ENCODE measurements around the gene ULK2.
"Not testable (repeated sequence)": the region's sequence is repeated elsewhere in the genome, so short reads cannot be mapped to it uniquely, and the experiment has no call there.

Gene ULK2

GRCh38 chr17:19766421-19767270 is 101.1 kb downstream of the ULK2 start:
- Mint-ChIP-seq H3K9me3 (no peaks in the 10 kb centered on the region), H3K27ac (peak overlapping the region; percentile 62), H3K36me3 (ENCODE audit: low read depth) (no peaks in the 10 kb centered on the region), H3K27me3 (peaks cover 2% of the 10 kb centered on the region), H3K4me3 (no peak overlapping the region), H3K4me1 (peaks cover 29% of the 10 kb centered on the region)
- DNase-seq: peak; percentile 87
- peak; percentile 88 for ATAC-seq

GRCh38 chr17:19766016-19766415 is 101.7 kb downstream of the ULK2 start:
- ATAC-seq: no peak
- no peaks in the 10 kb centered on the region for H3K36me3 Mint-ChIP-seq (ENCODE audit: low read depth)
- DNase-seq: no peak
- no peak overlapping the region for H3K4me3 Mint-ChIP-seq
- no peak overlapping the region for H3K27ac Mint-ChIP-seq
- peaks cover 2% of the 10 kb centered on the region for H3K27me3 Mint-ChIP-seq
- H3K4me1 Mint-ChIP-seq: peaks cover 22% of the 10 kb centered on the region
- no peaks in the 10 kb centered on the region for H3K9me3 Mint-ChIP-seq

- not testable (repeated sequence) for H3K4me3 Mint-ChIP-seq; ATAC-seq; H3K36me3 Mint-ChIP-seq (ENCODE audit: low read depth); H3K27ac Mint-ChIP-seq; H3K9me3 Mint-ChIP-seq; H3K27me3 Mint-ChIP-seq; DNase-seq
- peaks cover 12% of the 10 kb centered on the region for H3K4me1 Mint-ChIP-seq
Measured at GRCh38 chr17:19763991-19764390, 103.7 kb downstream of the ULK2 start.

GRCh38 chr17:19763416-19763815 is 104.3 kb downstream of the ULK2 start:
- H3K36me3 Mint-ChIP-seq (ENCODE audit: low read depth): no peaks in the 10 kb centered on the region
- H3K4me3 Mint-ChIP-seq: no peak overlapping the region
- no peak for ATAC-seq
- H3K4me1 Mint-ChIP-seq: peaks cover 12% of the 10 kb centered on the region
- DNase-seq: no peak
- peaks cover 4% of the 10 kb centered on the region for H3K27me3 Mint-ChIP-seq
- H3K9me3 Mint-ChIP-seq: no peaks in the 10 kb centered on the region
- no peak overlapping the region for H3K27ac Mint-ChIP-seq

GRCh38 chr17:19762515-19762961 is 105.2 kb downstream of the ULK2 start:
- no peaks in the 10 kb centered on the region for H3K9me3 Mint-ChIP-seq
- peaks cover 8% of the 10 kb centered on the region for H3K4me1 Mint-ChIP-seq

GRCh38 chr17:19760746-19761145 is 107.0 kb downstream of the ULK2 start:
- DNase-seq (no peak), ATAC-seq (no peak)
- H3K9me3 Mint-ChIP-seq: no peaks in the 10 kb centered on the region
- H3K27ac Mint-ChIP-seq: no peak overlapping the region
- peaks cover 8% of the 10 kb centered on the region for H3K4me1 Mint-ChIP-seq
- no peaks in the 10 kb centered on the region for H3K36me3 Mint-ChIP-seq (ENCODE audit: low read depth)
- no peak overlapping the region for H3K4me3 Mint-ChIP-seq
- H3K27me3 Mint-ChIP-seq: peaks cover 8% of the 10 kb centered on the region

More at GRCh38 chr17:19762515-19762961, 105.2 kb downstream of the ULK2 start:
- H3K36me3 Mint-ChIP-seq (ENCODE audit: low read depth): no peaks in the 10 kb centered on the region
- DNase-seq: peak; percentile 66
- H3K27ac Mint-ChIP-seq: no peak overlapping the region
- ATAC-seq: peak; percentile 57
- H3K27me3 Mint-ChIP-seq: peaks cover 4% of the 10 kb centered on the region
- no peak overlapping the region for H3K4me3 Mint-ChIP-seq

GRCh38 chr17:19759568-19760549 is 107.9 kb downstream of the ULK2 start:
- no peaks in the 10 kb centered on the region for H3K36me3 Mint-ChIP-seq (ENCODE audit: low read depth)
- ATAC-seq (no peak), DNase-seq (no peak)
- no peaks in the 10 kb centered on the region for H3K9me3 Mint-ChIP-seq
- no peak overlapping the region for H3K4me3 Mint-ChIP-seq
- H3K4me1 Mint-ChIP-seq: peaks cover 17% of the 10 kb centered on the region
- no peak overlapping the region for H3K27ac Mint-ChIP-seq
- H3K27me3 Mint-ChIP-seq: peaks cover 10% of the 10 kb centered on the region

GRCh38 chr17:19757536-19758180 is 110.1 kb downstream of the ULK2 start:
- Mint-ChIP-seq H3K4me3 (no peak overlapping the region), H3K36me3 (ENCODE audit: low read depth) (no peaks in the 10 kb centered on the region), H3K27ac (no peak overlapping the region), H3K27me3 (peaks cover 10% of the 10 kb centered on the region), H3K9me3 (no peaks in the 10 kb centered on the region), H3K4me1 (peaks cover 21% of the 10 kb centered on the region)
- DNase-seq: no peak
- no peak for ATAC-seq

GRCh38 chr17:19756546-19756945 is 111.2 kb downstream of the ULK2 start:
- DNase-seq (no peak), ATAC-seq (no peak)
- Mint-ChIP-seq H3K27me3 (peaks cover 14% of the 10 kb centered on the region), H3K9me3 (no peaks in the 10 kb centered on the region), H3K4me1 (peaks cover 24% of the 10 kb centered on the region), H3K36me3 (ENCODE audit: low read depth) (no peaks in the 10 kb centered on the region), H3K27ac (no peak overlapping the region), H3K4me3 (no peak overlapping the region)

- Mint-ChIP-seq H3K27me3 (peaks cover 16% of the 10 kb centered on the region), H3K4me3 (no peak overlapping the region), H3K4me1 (peaks cover 24% of the 10 kb centered on the region), H3K27ac (peak overlapping the region; percentile 37), H3K36me3 (ENCODE audit: low read depth) (no peaks in the 10 kb centered on the region), H3K9me3 (no peaks in the 10 kb centered on the region)
- DNase-seq: peak; percentile 43
- peak; percentile 53 for ATAC-seq
Measured at GRCh38 chr17:19755821-19756510, 111.8 kb downstream of the ULK2 start.

- Mint-ChIP-seq H3K27me3 (peaks cover 17% of the 10 kb centered on the region), H3K36me3 (ENCODE audit: low read depth) (no peaks in the 10 kb centered on the region), H3K4me3 (no peak overlapping the region), H3K27ac (peak overlapping the region; percentile 37), H3K4me1 (peaks cover 24% of the 10 kb centered on the region), H3K9me3 (no peaks in the 10 kb centered on the region)
- DNase-seq (no peak), ATAC-seq (peak; percentile 16)
Measured at GRCh38 chr17:19755392-19755791, 112.3 kb downstream of the ULK2 start.

GRCh38 chr17:19753661-19754463 is 113.9 kb downstream of the ULK2 start:
- Mint-ChIP-seq H3K27me3 (peaks cover 15% of the 10 kb centered on the region), H3K4me3 (no peak overlapping the region), H3K36me3 (ENCODE audit: low read depth) (no peaks in the 10 kb centered on the region), H3K27ac (no peak overlapping the region), H3K9me3 (no peaks in the 10 kb centered on the region), H3K4me1 (peaks cover 24% of the 10 kb centered on the region)
- DNase-seq: no peak
- ATAC-seq: no peak

- ATAC-seq (no peak), DNase-seq (no peak)
- no peak overlapping the region for H3K4me3 Mint-ChIP-seq
- peaks cover 24% of the 10 kb centered on the region for H3K4me1 Mint-ChIP-seq
- H3K9me3 Mint-ChIP-seq: no peaks in the 10 kb centered on the region
- no peaks in the 10 kb centered on the region for H3K36me3 Mint-ChIP-seq (ENCODE audit: low read depth)
- peaks cover 15% of the 10 kb centered on the region for H3K27me3 Mint-ChIP-seq
- no peak overlapping the region for H3K27ac Mint-ChIP-seq
Measured at GRCh38 chr17:19753051-19753509, 114.7 kb downstream of the ULK2 start.

All from activated naive CD8-positive, alpha-beta T cell treated with anti-CD3 and anti-CD28 coated beads, Interleukin-2, amount 50 U/mL, for 24 hours (primary cell).